A673 (cell line): ENCODE results near the gene LCORL. TPM values are rescaled to one million over a fixed set of nuclear protein-coding genes. Genes with fewer than 3 reads are reported as not detected.
A peak's percentile ranks its signal among the peaks of the same experiment; 100 is the strongest.

ENCODE experiments used
- BruUV-seq: library from RNA; stranded (reverse); fragments of 400-500 nt; replicated peaks from 2 replicates; lab custom pipeline; 2021; lab: Mats Ljungman, UMichigan
- CTCF ChIA-PET: fragments of 300-600 bp; sonication (Branson Sonifier 250); formaldehyde crosslinking; loops from one replicate; lab custom pipeline; 2022; ENCODE audit warnings: antibody characterized with exemption; lab: Charles Lee
- POLR2A ChIA-PET: fragments of 300-600 bp; sonication (Branson Sonifier 250); formaldehyde crosslinking; loops from one replicate; lab custom pipeline; 2022; ENCODE audit warnings: antibody characterized with exemption; ENCODE audit not compliant: low non-redundant PET; lab: Charles Lee
- DNase-seq: peaks from one replicate; pipeline ENCODE4 v3.0.0-alpha.2; 2015; ENCODE audit warnings: low spot score
- H3K27ac ChIP-seq: fragments of 200-600 bp; sonication (generic); 2 replicates; pipeline ENCODE4 v1.5.1; 2016; ENCODE audit warnings: mixed run types, low read depth, mild to moderate bottlenecking, mixed read lengths, antibody characterized with exemption, low read length; ENCODE audit not compliant: poor library complexity, severe bottlenecking
- H3K27me3 ChIP-seq: fragments of 200-600 bp; sonication (generic); replicated peaks from 2 replicates; pipeline ENCODE4 v1.6.1; 2017; ENCODE audit warnings: mixed run types, low read depth, mild to moderate bottlenecking, mixed read lengths, antibody characterized with exemption, low read length; ENCODE audit not compliant: insufficient read depth, poor library complexity
- H3K36me3 ChIP-seq: fragments of 200-600 bp; sonication (generic); 2 replicates; pipeline ENCODE4 v1.6.1; 2016; ENCODE audit warnings: mixed run types, mild to moderate bottlenecking, mixed read lengths, antibody characterized with exemption, low read length; ENCODE audit not compliant: insufficient read depth, poor library complexity, severe bottlenecking
- H3K4me1 ChIP-seq: fragments of 200-600 bp; sonication (generic); 2 replicates; pipeline ENCODE4 v1.6.1; 2017; ENCODE audit warnings: mixed run types, mild to moderate bottlenecking, mixed read lengths, antibody characterized with exemption, low read length; ENCODE audit not compliant: insufficient read depth, poor library complexity, severe bottlenecking
- H3K4me3 ChIP-seq: fragments of 200-600 bp; sonication (generic); 2 replicates; pipeline ENCODE4 v1.5.1; 2016; ENCODE audit warnings: low read depth, mixed run types, mild to moderate bottlenecking, mixed read lengths, low read length; ENCODE audit not compliant: poor library complexity, severe bottlenecking
- H3K9me3 ChIP-seq: fragments of 200-600 bp; sonication (generic); 2 replicates; pipeline ENCODE4 v1.6.1; 2016; ENCODE audit warnings: mixed run types, low read depth, mild to moderate bottlenecking, mixed read lengths, antibody characterized with exemption, low read length; ENCODE audit not compliant: poor library complexity, severe bottlenecking
- CTCF ChIP-seq: fragments of 300-800, 200-600 bp; sonication (generic); conservative IDR thresholded peaks from 2 replicates; pipeline ENCODE4 v1.5.1; 2017; ENCODE audit warnings: low read depth, mild to moderate bottlenecking, antibody characterized with exemption, low read length, moderate library complexity, mixed read lengths
- EZH2 ChIP-seq: fragments of 200-600 bp; sonication (generic); IDR thresholded peaks from 2 replicates; pipeline ENCODE4 v1.6.1; 2017; ENCODE audit warnings: borderline replicate concordance, low read depth, mild to moderate bottlenecking, mixed read lengths, antibody characterized with exemption, low read length; ENCODE audit not compliant: poor library complexity, severe bottlenecking
- intact Hi-C: fragments of 100-400 bp; cut with micrococcal nuclease; formaldehyde crosslinking; loops from one replicate; pipeline ENCODE4 v1.10.0; 2022; ENCODE audit not compliant: unreplicated experiment
- total RNA-seq: library from RNA; stranded (reverse); gene quantifications from 2 replicates; pipeline ENCODE4 v1.2.3, GENCODE V29; 2021

The LCORL gene
- total RNA-seq, 1 experiment from 2014 or later = 29.7 TPM

GRCh38 chr4:17811078-17811603 is 210.4 kb downstream of the LCORL start:
- peaks cover 42% of the 10 kb centered on the region for H3K36me3 ChIP-seq
- H3K9me3 ChIP-seq = no peaks in the 10 kb centered on the region
- no peaks in the 10 kb centered on the region for H3K27me3 ChIP-seq
- TF ChIP-seq EZH2 = no peak
- no peak for TF ChIP-seq CTCF
- H3K27ac ChIP-seq = peak overlapping the region; percentile 94
- H3K4me3 ChIP-seq = peak overlapping the region; percentile 72
- no peak for DNase-seq
- intact Hi-C loops = loop anchor here (5.0 kb wide), 2 partner anchors 211 to 556 kb away; partner anchors contain the start of gene LCORL
- peaks cover 23% of the 10 kb centered on the region for H3K4me1 ChIP-seq
- CTCF ChIA-PET = no interaction called here
- no TSS peak for BruUV-seq
- POLR2A ChIA-PET = interaction anchor here (1.0 kb wide), 1 partner anchor 13 kb away, joined by 3 read pairs; no protein-coding TSS in a partner anchor

DNA sequence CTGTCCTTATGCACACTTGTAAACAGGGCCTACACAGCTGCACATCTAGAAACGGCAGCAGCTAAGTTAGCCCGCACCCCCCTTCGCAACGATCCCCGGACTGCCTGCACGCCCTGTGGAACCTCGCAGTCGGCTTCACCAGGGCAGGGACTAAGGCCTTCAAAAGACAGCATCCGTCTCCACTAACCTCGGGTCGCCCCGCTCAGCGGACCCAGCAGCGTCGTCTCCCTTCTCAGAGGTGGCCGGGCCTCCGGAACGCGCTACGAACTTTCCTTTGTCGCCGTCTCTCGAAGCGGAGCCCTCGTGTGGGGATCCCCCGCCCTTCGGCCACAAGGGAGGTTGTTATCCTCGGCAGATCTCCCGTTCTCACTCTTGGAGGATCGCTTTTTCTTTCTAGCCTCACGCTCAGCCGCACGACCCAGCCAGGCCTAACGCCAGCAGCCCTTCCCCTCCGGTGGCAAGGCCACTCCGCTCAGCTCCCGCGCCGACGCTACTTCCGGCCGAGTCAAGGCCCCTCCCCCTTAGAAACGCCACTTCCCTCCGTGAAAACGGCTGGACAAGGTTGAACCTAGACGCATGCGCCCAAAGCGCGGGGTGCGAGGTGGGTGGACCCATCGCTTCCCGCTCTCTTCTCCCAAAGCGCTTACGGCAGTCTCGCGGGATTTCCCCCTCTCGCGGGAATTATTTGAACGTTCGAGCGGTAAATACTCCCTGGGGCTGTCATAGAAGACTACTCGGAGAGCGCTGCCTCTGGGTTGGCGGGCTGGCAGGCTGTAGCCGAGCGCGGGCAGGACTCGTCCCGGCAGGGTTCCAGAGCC is 211.1 kb downstream of the LCORL start, which contains the start of the genes DCAF16 and NCAPG:
DCAF16 (minus strand) TSS at position 498 of the 818 bp plus-strand sequence. CDS start 6,616 bp downstream, outside the sequence.
NCAPG (plus strand) TSS at position 720 of the 818 bp plus-strand sequence. CDS start 99 bp downstream, outside the sequence.
- H3K9me3 ChIP-seq = no peaks in the 10 kb centered on the region
- H3K4me3 ChIP-seq = peak within 1 kb of the TSS; percentile 72
- ChIA-PET CTCF (no interaction called here), POLR2A (interaction anchor here (1.0 kb wide), 1 partner anchor 13 kb away, joined by 3 read pairs; no protein-coding TSS in a partner anchor)
- intact Hi-C loops = loop anchor here (5.0 kb wide), 2 partner anchors 212 to 557 kb away; partner anchors contain the start of gene LCORL
- TSS peak; percentile 58 for BruUV-seq
- peak; percentile 99 for DNase-seq
- peaks cover 24% of the 10 kb centered on the region for H3K4me1 ChIP-seq
- H3K27ac ChIP-seq = peak within 1 kb of the TSS; percentile 94
- H3K36me3 ChIP-seq = peaks cover 40% of the 10 kb centered on the region
- H3K27me3 ChIP-seq = no peaks in the 10 kb centered on the region
- TF ChIP-seq EZH2 (no peak), CTCF (no peak)

GRCh38 chr4:17809667-17810066 is 211.9 kb downstream of the LCORL start:
- intact Hi-C loops = loop anchor here (5.0 to 10.0 kb wide), 3 partner anchors 195 to 558 kb away; partner anchors contain the start of genes LCORL and MED28
- Histone ChIP-seq H3K27me3 (no peaks in the 10 kb centered on the region), H3K4me1 (peaks cover 24% of the 10 kb centered on the region), H3K4me3 (peak overlapping the region; percentile 72), H3K9me3 (no peaks in the 10 kb centered on the region), H3K27ac (peak overlapping the region; percentile 94), H3K36me3 (peaks cover 36% of the 10 kb centered on the region)
- no peak for DNase-seq
- POLR2A ChIA-PET = no interaction called here
- CTCF ChIA-PET = no interaction called here
- BruUV-seq = no TSS peak
- TF ChIP-seq EZH2 (no peak), CTCF (no peak)
